Activated B cell treated with CpG ODN at 0.5 μM for 24 hours (primary cell): Measurements from ENCODE around the gene BAHCC1. TPM values are rescaled to one million over a fixed set of nuclear protein-coding genes. Genes with fewer than 3 reads are reported as not detected.
A peak's percentile ranks its signal among the peaks of the same experiment; 100 is the strongest.

Experiments
- ATAC-seq: fragments of 200-7000 bp; cut with Tn5 transposase; one replicate; pipeline ENCODE4 v1.10.0; 2021; ENCODE audit warnings: low read depth, mild to moderate bottlenecking, moderate library complexity
- CTCF ChIA-PET: fragments of 350-600 bp; sonication (Branson Sonifier 250); formaldehyde crosslinking; loops from one replicate; lab custom pipeline; 2021; ENCODE audit warnings: antibody characterized with exemption; lab: Charles Lee
- POLR2A ChIA-PET: fragments of 350-600 bp; sonication (Branson Sonifier 250); formaldehyde crosslinking; loops from one replicate; lab custom pipeline; 2021; ENCODE audit warnings: antibody characterized with exemption; lab: Charles Lee
- DNase-seq: peaks from one replicate; pipeline ENCODE4 v3.0.0; 2022
- H3K27ac Mint-ChIP-seq: one replicate; pipeline ENCODE4 v1.8.0; 2020; ENCODE audit warnings: mixed read lengths
- H3K27me3 Mint-ChIP-seq: one replicate; pipeline ENCODE4 v1.8.0; 2021; ENCODE audit warnings: mixed read lengths
- H3K36me3 Mint-ChIP-seq: one replicate; pipeline ENCODE4 v1.8.0; 2021; ENCODE audit warnings: low read depth, mixed read lengths
- H3K4me1 Mint-ChIP-seq: one replicate; pipeline ENCODE4 v1.8.0; 2021; ENCODE audit warnings: mixed read lengths
- H3K4me3 Mint-ChIP-seq: one replicate; pipeline ENCODE4 v1.8.0; 2020; ENCODE audit warnings: mild to moderate bottlenecking, mixed read lengths
- H3K9me3 Mint-ChIP-seq: one replicate; pipeline ENCODE4 v1.8.0; 2020; ENCODE audit warnings: mixed read lengths
- intact Hi-C: fragments of 100-400 bp; cut with micrococcal nuclease; formaldehyde crosslinking; loops from one replicate; pipeline ENCODE4 v1.15.1; 2024
- total RNA-seq: library from RNA; stranded (reverse); gene quantifications from 2 replicates; pipeline ENCODE4 v1.2.3, GENCODE V29; 2022
- TF ChIP-seq, protein P1 (sequence below): fragments of 200-600 bp; IDR thresholded peaks from one replicate; pipeline ENCODE4 v1.8.0; 2022; ENCODE audit warnings: antibody characterized with exemption, mild to moderate bottlenecking

Gene BAHCC1
- total RNA-seq, 1 donor from 2014 or later = 0.13 TPM

GRCh38 chr17:81515530-81516041, 120.3 kb downstream of the BAHCC1 start:
- ATAC-seq = no peak
- CTCF ChIA-PET = interaction anchor here (1.6 kb wide), 1 partner anchor 21 kb away, joined by 5 read pairs; no protein-coding TSS in a partner anchor
- Mint-ChIP-seq H3K9me3 (no peaks in the 10 kb centered on the region), H3K36me3 (peaks cover 26% of the 10 kb centered on the region), H3K27me3 (no peaks in the 10 kb centered on the region), H3K4me3 (peak overlapping the region; percentile 93), H3K27ac (peak overlapping the region; percentile 95), H3K4me1 (peaks cover 52% of the 10 kb centered on the region)
- TF ChIP-seq, protein P1, sequence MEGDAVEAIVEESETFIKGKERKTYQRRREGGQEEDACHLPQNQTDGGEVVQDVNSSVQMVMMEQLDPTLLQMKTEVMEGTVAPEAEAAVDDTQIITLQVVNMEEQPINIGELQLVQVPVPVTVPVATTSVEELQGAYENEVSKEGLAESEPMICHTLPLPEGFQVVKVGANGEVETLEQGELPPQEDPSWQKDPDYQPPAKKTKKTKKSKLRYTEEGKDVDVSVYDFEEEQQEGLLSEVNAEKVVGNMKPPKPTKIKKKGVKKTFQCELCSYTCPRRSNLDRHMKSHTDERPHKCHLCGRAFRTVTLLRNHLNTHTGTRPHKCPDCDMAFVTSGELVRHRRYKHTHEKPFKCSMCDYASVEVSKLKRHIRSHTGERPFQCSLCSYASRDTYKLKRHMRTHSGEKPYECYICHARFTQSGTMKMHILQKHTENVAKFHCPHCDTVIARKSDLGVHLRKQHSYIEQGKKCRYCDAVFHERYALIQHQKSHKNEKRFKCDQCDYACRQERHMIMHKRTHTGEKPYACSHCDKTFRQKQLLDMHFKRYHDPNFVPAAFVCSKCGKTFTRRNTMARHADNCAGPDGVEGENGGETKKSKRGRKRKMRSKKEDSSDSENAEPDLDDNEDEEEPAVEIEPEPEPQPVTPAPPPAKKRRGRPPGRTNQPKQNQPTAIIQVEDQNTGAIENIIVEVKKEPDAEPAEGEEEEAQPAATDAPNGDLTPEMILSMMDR = no peak
- POLR2A ChIA-PET = interaction anchor here (0.6 to 14.0 kb wide), 15 partner anchors 9 to 293 kb away, joined by 3 to 188 read pairs (median 8); partner anchors contain the start of genes BAHCC1, CEP131, FAAP100 and NDUFAF8
- intact Hi-C loops = loop anchor here (10.0 kb wide), 3 partner anchors 349 to 1711 kb away; partner anchors contain the start of genes FASN and P4HB
- DNase-seq = peak; percentile 33

Other genes with a start within 250 kb of the BAHCC1 start
- gene PVALEF, start 229.9 kb upstream of the BAHCC1 start, total RNA-seq = not detected in 2 replicates
- 0.27 and 0.42 TPM in 2 replicates for gene AATK, start 229.2 kb upstream of the BAHCC1 start, total RNA-seq
- 14.2 and 15.9 TPM in 2 replicates for gene CEP131, start 172.5 kb upstream of the BAHCC1 start, total RNA-seq
- gene TEPSIN, start 156.4 kb upstream of the BAHCC1 start, total RNA-seq = 82.9 and 102 TPM in 2 replicates
- gene NDUFAF8, start 156.1 kb upstream of the BAHCC1 start, total RNA-seq = 52.8 and 55.8 TPM in 2 replicates
- gene SLC38A10, start 100.2 kb upstream of the BAHCC1 start, total RNA-seq = 75.9 and 97.1 TPM in 2 replicates
- gene ACTG1, start 117.3 kb downstream of the BAHCC1 start, total RNA-seq = 2,863 and 2,949 TPM in 2 replicates
- 3.2 and 5.5 TPM in 2 replicates for gene FSCN2, start 132.9 kb downstream of the BAHCC1 start, total RNA-seq
- gene FAAP100, start 156.9 kb downstream of the BAHCC1 start, total RNA-seq = 42.6 and 48.2 TPM in 2 replicates
- gene NPLOC4, start 241.7 kb downstream of the BAHCC1 start, total RNA-seq = 96.8 and 132 TPM in 2 replicates
- gene TSPAN10, start 241.7 kb downstream of the BAHCC1 start, total RNA-seq = 0.34 and 0.95 TPM in 2 replicates